Spleen (tissue), 11 donors: ENCODE results near the gene DENND1A. TPM values are rescaled to one million over a fixed set of nuclear protein-coding genes. Genes with fewer than 3 reads are reported as not detected.

Experiments
- DNase-seq: peaks from one replicate; pipeline ENCODE4 v3.0.0-alpha.2; 2020
- H3K27ac ChIP-seq, 8 donors: fragments of 200-600 bp; sonication (generic) in 7 of 8; 1 replicate in 4 of 8; 2 replicates in 4 of 8; pipeline versions ENCODE4 v1.5.0 to v1.8.0; 2016 to 2021; ENCODE audit warnings: inconsistent platforms in 4 of 8, mild to moderate bottlenecking in 4 of 8, moderate library complexity in 1 of 8
- H3K27me3 ChIP-seq, 7 donors: fragments of 200-600 bp; sonication (generic) in 6 of 7; replicated peaks in 1 of 7; 1 replicate in 4 of 7; 2 replicates in 3 of 7; pipeline versions ENCODE4 v1.5.0 to v1.8.0; 2016 to 2021; ENCODE audit warnings: inconsistent platforms in 3 of 7, mild to moderate bottlenecking in 1 of 7
- H3K36me3 ChIP-seq, 6 donors: fragments of 200-600 bp; sonication (generic) in 5 of 6; 1 replicate in 4 of 6; 2 replicates in 2 of 6; pipeline versions ENCODE4 v1.5.0 to v1.8.0; 2016 to 2021; ENCODE audit warnings: inconsistent platforms in 2 of 6
- H3K4me1 ChIP-seq, 6 donors: fragments of 200-600 bp; sonication (generic) in 5 of 6; 1 replicate in 3 of 6; 2 replicates in 3 of 6; pipeline versions ENCODE4 v1.5.0 to v1.8.0; 2016 to 2021; ENCODE audit warnings: inconsistent platforms in 3 of 6
- H3K4me3 ChIP-seq, 8 donors: fragments of 200-600 bp; sonication (generic) in 7 of 8; 1 replicate in 4 of 8; 2 replicates in 4 of 8; pipeline versions ENCODE4 v1.5.0 to v1.8.0; 2016 to 2021; ENCODE audit warnings: inconsistent platforms in 4 of 8, mild to moderate bottlenecking in 4 of 8, moderate library complexity in 2 of 8
- H3K9me3 ChIP-seq, 8 donors: fragments of 200-600 bp; sonication (generic) in 7 of 8; 1 replicate in 4 of 8; 2 replicates in 4 of 8; pipeline versions ENCODE4 v1.5.0 to v1.8.0; 2016 to 2021; ENCODE audit warnings: inconsistent platforms in 4 of 8
- CTCF ChIP-seq, 11 experiments: fragments of 200-600 bp in 7 of 11; fragments of 450-650 bp in 4 of 11; sonication (generic) in 4 of 11; IDR thresholded peaks in 8 of 11; conservative IDR thresholded peaks in 3 of 11; 1 replicate in 7 of 11; 2 replicates in 4 of 11; pipeline versions ENCODE4 v1.4.0 to v1.8.0; 2016 to 2021; ENCODE audit warnings: antibody characterized with exemption in 11 of 11, inconsistent platforms in 4 of 11, mild to moderate bottlenecking in 1 of 11
- POLR2A ChIP-seq, 3 donors: fragments of 450-650 bp; IDR thresholded peaks; one replicate each; pipeline ENCODE4 v1.5.1; 2017; ENCODE audit warnings: antibody characterized with exemption in 3 of 3, mild to moderate bottlenecking in 1 of 3
- POLR2AphosphoS5 ChIP-seq, 3 donors: sonication (generic); formaldehyde crosslinking; IDR thresholded peaks; one replicate each; pipeline ENCODE4 v1.5.1; 2017; ENCODE audit warnings: antibody characterized with exemption in 3 of 3
- WGBS, 5 donors: extraction: QIAGEN DNeasy Blood & Tissue Kit in 3 of 5; methylation state at CpG; one replicate each; pipeline versions ENCODE4 v1.1.5 to v1.1.7; 2013 to 2018; 5-methylcytosine and 5-hydroxymethylcytosine counted together
- intact Hi-C: fragments of 100-400 bp; cut with DNase I; formaldehyde crosslinking; loops from one replicate; pipeline ENCODE4 v1.15.0; 2023; ENCODE audit warnings: low total_unique reads
- polyA plus RNA-seq, 3 donors: library from polyadenylated mRNA; stranded (reverse); fragments of 200-250 nt; gene quantifications; one replicate each; pipeline ENCODE4 v1.2.1, GENCODE V29; 2013
- total RNA-seq, 7 donors: library from RNA; depleted of rRNA in 3 of 7; stranded (reverse); fragments of >200 nt in 3 of 7; fragmentation: NEBNext Ultra II Directional in 4 of 7; extraction: Animal tissue kit (Norgen Biotek cat#: 25700) in 4 of 7; gene quantifications; one replicate each; pipeline versions ENCODE4 v1.1.0 to v1.2.1, GENCODE V29; 2016 to 2021
- donor health status: healthy with polysubstance abuse.
- donor health status: DM: no; HTN: no; CAD: no; lungs with moderate emphysema.
- donor health status: DM: no; HTN: no; CAD: no.
- donor health status: Bipolar disorder and iron deficiency.
- donor health status: healthy.
- donor health status: DM: no; HTN: no; CAD: no.
- donor health status: DM: yes; HTN: yes; CAD: no.

The DENND1A gene
- total and polyA plus RNA-seq, 10 donors: 5.4 to 59.3 (median 48.8) TPM

DNA sequence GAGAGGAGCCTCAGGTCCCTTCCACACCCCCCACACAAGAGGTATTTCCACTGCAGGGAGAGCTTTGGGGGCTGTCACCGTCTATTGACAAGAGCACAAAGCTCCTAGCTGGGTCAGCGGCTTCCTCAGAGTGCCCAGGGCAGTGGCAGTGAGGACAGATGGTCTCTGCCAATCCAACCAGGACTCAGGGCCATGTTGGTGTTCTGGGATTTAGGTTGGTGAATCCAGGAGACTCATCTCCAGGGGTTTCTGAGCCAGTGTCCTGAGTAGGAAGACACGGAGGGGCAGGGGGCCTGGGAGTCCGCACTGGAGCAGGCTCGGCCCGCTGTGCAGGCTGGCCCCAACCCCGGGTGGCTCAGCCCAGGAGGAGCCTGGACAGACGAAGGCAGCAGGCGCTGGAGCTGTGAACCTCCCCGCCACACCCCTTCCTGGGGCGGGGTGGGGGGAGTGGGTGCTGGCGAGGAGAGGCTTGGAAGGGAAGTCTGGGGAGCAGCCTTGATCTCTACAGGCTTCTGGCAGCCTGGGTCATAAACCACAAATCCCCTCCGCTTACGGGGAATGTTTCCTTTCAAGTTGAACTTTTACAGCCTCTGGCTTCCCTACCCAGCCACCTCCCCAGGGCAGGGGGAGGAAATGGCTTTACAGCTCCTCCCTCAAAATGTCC lies 554.3 kb downstream of the DENND1A start:
- TF ChIP-seq POLR2A (IDR thresholded peaks at IDR 0.05): no peak
- TF ChIP-seq POLR2AphosphoS5 (IDR thresholded peaks at IDR 0.05): peak; percentile 37 to 61 (median 50)
- Histone ChIP-seq H3K27ac (peak overlapping the region in 1 of 8 donors; percentile 14), H3K4me1 (peaks cover 6 to 41% (median 29%) of the 10 kb centered on the region in 6 donors), H3K9me3 (no peaks in the 10 kb centered on the region), H3K27me3 (peaks cover 0 to 59% (median 36%) of the 10 kb centered on the region in 7 donors), H3K36me3 (peaks cover 0 to 17% (median 0%) of the 10 kb centered on the region in 6 donors), H3K4me3 (no peak overlapping the region)
- WGBS, 5 donors: 10 to 17% (median 13%) methylated on average over 9 to 14 of the region's 14 CpGs
- DNase-seq: no peak
- intact Hi-C loops: no loop called here

GRCh38 chr9:123373946-123374345 lies 556.0 kb downstream of the DENND1A start:
- intact Hi-C loops: no loop called here
- DNase-seq: no peak
- H3K9me3 ChIP-seq: no peaks in the 10 kb centered on the region
- peaks cover 0 to 74% (median 44%) of the 10 kb centered on the region in 7 donors for H3K27me3 ChIP-seq
- WGBS, 5 donors: 9 to 12% (median 11%) methylated on average over 9 to 10 of the region's 10 CpGs
- no peak overlapping the region for H3K27ac ChIP-seq
- peak overlapping the region in 1 of 8 donors; percentile 13 for H3K4me3 ChIP-seq
- peaks cover 6 to 41% (median 29%) of the 10 kb centered on the region in 6 donors for H3K4me1 ChIP-seq
- no peak for TF ChIP-seq CTCF (IDR thresholded peaks at IDR 0.05 in 8 of 11, conservative IDR thresholded peaks at IDR 0.05 in 3 of 11)
- TF ChIP-seq POLR2A (IDR thresholded peaks at IDR 0.05): no peak
- no peak for TF ChIP-seq POLR2AphosphoS5 (IDR thresholded peaks at IDR 0.05)
- peaks cover 0 to under 1% (median 0%) of the 10 kb centered on the region in 6 donors for H3K36me3 ChIP-seq

GRCh38 chr9:123373447-123373923 lies 556.4 kb downstream of the DENND1A start:
- Histone ChIP-seq H3K4me1 (peaks cover 6 to 41% (median 29%) of the 10 kb centered on the region in 6 donors), H3K27ac (no peak overlapping the region), H3K36me3 (no peaks in the 10 kb centered on the region), H3K9me3 (no peaks in the 10 kb centered on the region), H3K27me3 (peaks cover 0 to 79% (median 44%) of the 10 kb centered on the region in 7 donors), H3K4me3 (peak overlapping the region in 2 of 8 donors; percentile 13 to 40)
- 6 to 13% (median 7%) methylated on average over 32 to 60 of the region's 60 CpGs for WGBS, 5 donors
- DNase-seq: no peak
- intact Hi-C loops: no loop called here
- TF ChIP-seq POLR2A (IDR thresholded peaks at IDR 0.05): no peak
- peak in 2 of 3 donors; percentile 21 to 52 for TF ChIP-seq POLR2AphosphoS5 (IDR thresholded peaks at IDR 0.05)
- TF ChIP-seq CTCF (IDR thresholded peaks at IDR 0.05 in 8 of 11, conservative IDR thresholded peaks at IDR 0.05 in 3 of 11): peak in 1 of 11 experiments; percentile 7

- TF ChIP-seq POLR2AphosphoS5 (IDR thresholded peaks at IDR 0.05) (no peak), CTCF (IDR thresholded peaks at IDR 0.05 in 8 of 11, conservative IDR thresholded peaks at IDR 0.05 in 3 of 11) (no peak), POLR2A (IDR thresholded peaks at IDR 0.05) (no peak)
- H3K4me1 ChIP-seq: peaks cover 6 to 41% (median 29%) of the 10 kb centered on the region in 6 donors
- H3K27ac ChIP-seq: no peak overlapping the region
- intact Hi-C loops: no loop called here
- WGBS, 5 donors: 15 to 34% (median 23%) methylated on average over 24 to 58 of the region's 58 CpGs
- DNase-seq: no peak
- peak overlapping the region in 1 of 8 donors; percentile 40 for H3K4me3 ChIP-seq
- no peaks in the 10 kb centered on the region for H3K9me3 ChIP-seq
- no peaks in the 10 kb centered on the region for H3K36me3 ChIP-seq
- H3K27me3 ChIP-seq: peaks cover 0 to 85% (median 44%) of the 10 kb centered on the region in 7 donors
Observed at GRCh38 chr9:123372766-123373446, 557.0 kb downstream of the DENND1A start.
